Chondrocyte (in vitro differentiated cells): ENCODE data around the gene TAB2. TPM values are rescaled to one million over a fixed set of nuclear protein-coding genes. Genes with fewer than 3 reads are reported as not detected.
A peak's percentile ranks its signal among the peaks of the same experiment; 100 is the strongest.

Experiments used
- DNase-seq: peaks from one replicate; pipeline ENCODE4 v3.0.0; 2021; ENCODE audit warnings: mixed read lengths, low spot score
- H3K27ac Mint-ChIP-seq: one replicate; pipeline ENCODE4 v1.8.0; 2021; ENCODE audit warnings: mild to moderate bottlenecking, moderate library complexity, mixed read lengths; ENCODE audit not compliant: unreplicated experiment
- H3K27me3 Mint-ChIP-seq: 2 replicates; pipeline ENCODE4 v1.8.0; 2021; ENCODE audit warnings: low read depth, mixed read lengths
- H3K36me3 Mint-ChIP-seq: 2 replicates; pipeline ENCODE4 v1.8.0; 2021; ENCODE audit warnings: low read depth, mixed read lengths
- H3K4me1 Mint-ChIP-seq: 2 replicates; pipeline ENCODE4 v1.8.0; 2021; ENCODE audit warnings: low read depth, mild to moderate bottlenecking, mixed read lengths
- H3K4me3 Mint-ChIP-seq: one replicate; pipeline ENCODE4 v1.8.0; 2021; ENCODE audit warnings: mild to moderate bottlenecking, moderate library complexity, mixed read lengths; ENCODE audit not compliant: unreplicated experiment
- H3K9me3 Mint-ChIP-seq: 2 replicates; pipeline ENCODE4 v1.8.0; 2021; ENCODE audit warnings: low read depth, mixed read lengths
- total RNA-seq: library from RNA; stranded (reverse); gene quantifications from 3 replicates; pipeline ENCODE4 v1.2.1, GENCODE V29; 2021
- TF ChIP-seq, protein P1 (sequence below): fragments of 200-600 bp; sonication (generic); IDR thresholded peaks from 2 replicates; pipeline ENCODE4 v1.5.0; 2021; ENCODE audit warnings: antibody characterized with exemption, mild to moderate bottlenecking, moderate library complexity

TAB2 gene
- total RNA-seq, 1 donor from 2014 or later: 54.9 TPM

DNA sequence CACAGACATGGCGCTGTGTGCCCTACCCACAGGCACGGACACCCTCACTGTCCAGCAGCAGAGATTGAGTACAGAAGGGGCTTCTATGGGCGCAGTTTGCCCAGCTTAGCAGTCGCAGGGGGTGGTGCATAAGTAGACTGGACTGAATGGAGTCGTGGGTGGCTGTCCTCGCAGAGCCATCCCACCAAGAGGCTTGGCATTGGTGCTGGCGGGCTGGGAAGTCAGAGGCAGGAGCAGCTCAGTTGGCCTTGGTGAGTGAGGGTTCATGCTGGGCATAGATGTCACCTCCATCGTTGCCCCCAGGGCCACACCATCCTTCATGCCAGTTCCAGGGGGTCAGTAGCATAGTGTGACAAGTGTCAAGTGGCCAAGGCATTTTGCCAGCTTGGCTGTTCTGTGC, 107.7 kb downstream of the TAB2 start:
- TF ChIP-seq, protein P1, sequence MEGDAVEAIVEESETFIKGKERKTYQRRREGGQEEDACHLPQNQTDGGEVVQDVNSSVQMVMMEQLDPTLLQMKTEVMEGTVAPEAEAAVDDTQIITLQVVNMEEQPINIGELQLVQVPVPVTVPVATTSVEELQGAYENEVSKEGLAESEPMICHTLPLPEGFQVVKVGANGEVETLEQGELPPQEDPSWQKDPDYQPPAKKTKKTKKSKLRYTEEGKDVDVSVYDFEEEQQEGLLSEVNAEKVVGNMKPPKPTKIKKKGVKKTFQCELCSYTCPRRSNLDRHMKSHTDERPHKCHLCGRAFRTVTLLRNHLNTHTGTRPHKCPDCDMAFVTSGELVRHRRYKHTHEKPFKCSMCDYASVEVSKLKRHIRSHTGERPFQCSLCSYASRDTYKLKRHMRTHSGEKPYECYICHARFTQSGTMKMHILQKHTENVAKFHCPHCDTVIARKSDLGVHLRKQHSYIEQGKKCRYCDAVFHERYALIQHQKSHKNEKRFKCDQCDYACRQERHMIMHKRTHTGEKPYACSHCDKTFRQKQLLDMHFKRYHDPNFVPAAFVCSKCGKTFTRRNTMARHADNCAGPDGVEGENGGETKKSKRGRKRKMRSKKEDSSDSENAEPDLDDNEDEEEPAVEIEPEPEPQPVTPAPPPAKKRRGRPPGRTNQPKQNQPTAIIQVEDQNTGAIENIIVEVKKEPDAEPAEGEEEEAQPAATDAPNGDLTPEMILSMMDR: no peak
- Mint-ChIP-seq H3K27me3 (no peaks in the 10 kb centered on the region), H3K9me3 (no peaks in the 10 kb centered on the region), H3K4me3 (no peak overlapping the region), H3K27ac (no peak overlapping the region), H3K36me3 (no peaks in the 10 kb centered on the region), H3K4me1 (peaks cover 18% of the 10 kb centered on the region)
- no peak for DNase-seq

DNA sequence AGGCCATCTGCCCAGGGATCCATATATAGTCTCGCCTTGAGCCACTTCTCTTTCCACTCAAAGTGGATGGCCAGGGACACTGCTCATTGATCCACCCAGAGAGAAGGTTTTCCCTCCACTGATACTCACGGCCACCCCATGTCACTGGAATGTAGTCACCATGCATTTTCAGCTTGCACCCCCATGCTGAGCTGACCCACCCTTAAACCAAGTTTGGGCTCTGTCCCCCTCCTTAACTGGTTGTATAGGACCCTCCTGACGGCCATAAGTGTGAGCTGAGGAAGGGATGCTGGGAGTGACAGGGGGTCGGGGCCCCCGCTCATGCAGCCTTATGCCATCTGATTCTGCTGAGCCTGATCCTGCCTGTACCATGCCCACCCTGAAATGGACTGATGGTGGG, 108.2 kb downstream of the TAB2 start:
- Mint-ChIP-seq H3K27me3 (no peaks in the 10 kb centered on the region), H3K4me1 (peaks cover 18% of the 10 kb centered on the region), H3K4me3 (no peak overlapping the region), H3K36me3 (no peaks in the 10 kb centered on the region), H3K9me3 (no peaks in the 10 kb centered on the region), H3K27ac (no peak overlapping the region)
- TF ChIP-seq, protein P1: no peak
- no peak for DNase-seq

DNA sequence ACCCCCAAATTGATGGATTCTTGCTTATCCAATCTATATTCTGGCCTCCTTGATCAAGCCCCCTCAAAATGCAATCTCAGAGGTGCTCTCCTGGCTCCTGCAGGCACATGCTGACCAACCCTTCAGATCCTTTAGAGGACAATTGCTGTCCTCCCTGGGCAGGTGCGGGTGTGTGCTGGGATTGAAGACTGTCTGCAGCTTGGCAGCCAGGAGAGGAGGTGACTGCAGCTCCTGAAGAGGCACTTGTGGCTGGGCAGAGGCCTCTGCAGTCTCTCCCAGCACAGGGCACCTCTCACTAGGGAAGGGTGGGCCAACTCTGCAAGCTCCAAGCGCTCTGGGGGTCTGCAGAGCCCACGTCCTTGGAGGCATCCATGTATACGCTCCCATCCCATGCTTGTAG, 111.1 kb downstream of the TAB2 start:
- Mint-ChIP-seq H3K36me3 (no peaks in the 10 kb centered on the region), H3K27ac (no peak overlapping the region), H3K4me1 (peaks cover 11% of the 10 kb centered on the region), H3K27me3 (no peaks in the 10 kb centered on the region), H3K9me3 (no peaks in the 10 kb centered on the region), H3K4me3 (no peak overlapping the region)
- DNase-seq: no peak
- TF ChIP-seq, protein P1: no peak

DNA sequence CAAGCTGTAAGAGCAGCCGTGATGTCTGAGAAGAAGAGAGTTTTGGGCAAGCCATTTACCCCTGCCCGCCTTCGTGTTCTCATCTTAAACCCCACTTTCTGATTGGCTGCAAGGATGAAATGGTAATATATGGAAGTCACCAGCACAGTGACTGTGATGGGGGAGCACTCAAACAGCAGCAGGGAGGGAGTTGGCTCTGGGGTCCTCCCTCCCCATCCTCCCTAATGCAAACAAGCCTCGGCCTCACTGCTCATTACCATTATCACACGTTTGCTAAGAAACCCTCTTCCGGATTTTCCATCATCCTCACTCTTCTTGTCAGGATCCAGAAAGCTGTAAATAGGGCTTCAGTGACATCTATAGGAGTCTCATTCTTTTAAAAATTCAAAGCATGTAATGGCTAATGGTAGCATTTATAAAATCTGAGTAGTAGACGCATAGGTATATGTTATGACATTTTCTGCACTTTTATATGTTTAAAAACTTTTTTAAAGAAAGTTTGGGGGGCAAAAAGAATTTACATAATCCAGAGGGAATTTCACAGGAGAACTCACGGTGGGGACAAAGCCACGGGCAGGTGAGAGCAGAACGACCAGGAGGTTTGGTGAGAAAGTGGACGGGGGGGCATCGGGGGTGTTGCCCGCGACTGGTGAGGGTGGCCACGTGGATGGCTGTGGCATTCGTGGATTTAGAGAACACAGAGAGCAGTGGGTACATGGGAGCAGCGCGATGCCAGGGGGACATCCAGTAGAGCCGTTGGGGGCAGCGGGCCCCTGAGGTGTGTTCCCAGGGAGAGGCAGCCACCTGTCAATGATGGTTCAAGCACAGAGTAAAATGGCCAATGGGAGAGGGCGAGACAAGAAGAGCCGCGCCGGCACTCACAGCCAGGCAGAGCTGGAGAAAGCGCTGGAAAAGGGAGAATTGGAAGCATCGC, 112.2 kb downstream of the TAB2 start:
- Mint-ChIP-seq H3K4me3 (no peak overlapping the region), H3K27me3 (no peaks in the 10 kb centered on the region), H3K4me1 (peaks cover 3% of the 10 kb centered on the region), H3K9me3 (no peaks in the 10 kb centered on the region), H3K27ac (no peak overlapping the region), H3K36me3 (no peaks in the 10 kb centered on the region)
- DNase-seq: no peak
- TF ChIP-seq, protein P1: peak; percentile 64

DNA sequence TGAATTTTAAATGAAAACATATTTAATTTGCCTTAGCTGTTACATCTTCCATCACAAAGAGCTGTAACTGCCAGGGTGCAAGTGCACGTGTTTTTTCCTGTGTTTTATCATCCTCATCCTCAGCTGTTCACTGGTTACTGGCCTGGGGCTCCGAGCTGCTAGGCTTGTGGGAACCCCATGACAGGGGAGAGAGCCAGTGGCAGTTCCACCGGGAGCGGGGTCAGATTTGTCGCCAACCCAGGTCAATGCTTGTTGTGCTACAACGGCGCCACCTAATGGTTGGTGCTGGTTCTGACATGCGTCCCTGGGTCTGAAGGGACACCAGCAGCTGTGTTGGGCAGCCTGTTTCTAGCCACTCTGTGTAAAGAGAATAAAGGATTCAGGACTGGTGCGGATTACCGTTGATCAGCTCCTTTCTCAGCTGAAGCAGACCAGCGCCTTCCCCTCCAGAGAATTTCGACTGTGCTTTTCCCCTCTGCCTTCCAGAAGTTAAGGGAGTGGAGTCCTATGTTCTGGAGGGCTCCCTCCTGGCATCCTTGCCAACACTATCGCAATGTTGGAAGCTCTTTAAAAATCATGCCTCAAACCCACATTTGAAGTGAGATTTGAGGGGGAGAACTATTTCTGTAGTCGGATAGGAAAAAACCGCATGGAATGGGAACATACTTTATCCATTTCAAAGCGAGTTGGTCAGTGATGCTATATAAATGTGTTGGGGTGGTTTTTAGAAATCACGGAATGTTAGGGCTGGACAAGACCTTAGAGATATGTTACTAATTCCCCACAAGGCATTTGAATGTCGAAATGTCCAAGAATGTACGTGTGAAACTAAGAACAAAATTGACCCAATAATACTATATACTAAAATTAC, 114.6 kb downstream of the TAB2 start:
- DNase-seq: no peak
- Mint-ChIP-seq H3K36me3 (no peaks in the 10 kb centered on the region), H3K4me3 (peak overlapping the region; percentile 47), H3K27me3 (no peaks in the 10 kb centered on the region), H3K4me1 (peaks cover 3% of the 10 kb centered on the region), H3K9me3 (no peaks in the 10 kb centered on the region), H3K27ac (no peak overlapping the region)
- TF ChIP-seq, protein P1: peak; percentile 98
